HG02763 (cell line): ENCODE results near the gene RNF224.
"Not testable (repeated sequence)": the region's sequence is repeated elsewhere in the genome, so short reads cannot be mapped to it uniquely, and the experiment has no call there.

Experiments used
- ATAC-seq: cut with Tn5 transposase; IDR thresholded peaks from one replicate; pipeline ENCODE4 v1.9.1; 2021; ENCODE audit warnings: mild to moderate bottlenecking, moderate library complexity; ENCODE audit not compliant: unreplicated experiment

The RNF224 gene

DNA sequence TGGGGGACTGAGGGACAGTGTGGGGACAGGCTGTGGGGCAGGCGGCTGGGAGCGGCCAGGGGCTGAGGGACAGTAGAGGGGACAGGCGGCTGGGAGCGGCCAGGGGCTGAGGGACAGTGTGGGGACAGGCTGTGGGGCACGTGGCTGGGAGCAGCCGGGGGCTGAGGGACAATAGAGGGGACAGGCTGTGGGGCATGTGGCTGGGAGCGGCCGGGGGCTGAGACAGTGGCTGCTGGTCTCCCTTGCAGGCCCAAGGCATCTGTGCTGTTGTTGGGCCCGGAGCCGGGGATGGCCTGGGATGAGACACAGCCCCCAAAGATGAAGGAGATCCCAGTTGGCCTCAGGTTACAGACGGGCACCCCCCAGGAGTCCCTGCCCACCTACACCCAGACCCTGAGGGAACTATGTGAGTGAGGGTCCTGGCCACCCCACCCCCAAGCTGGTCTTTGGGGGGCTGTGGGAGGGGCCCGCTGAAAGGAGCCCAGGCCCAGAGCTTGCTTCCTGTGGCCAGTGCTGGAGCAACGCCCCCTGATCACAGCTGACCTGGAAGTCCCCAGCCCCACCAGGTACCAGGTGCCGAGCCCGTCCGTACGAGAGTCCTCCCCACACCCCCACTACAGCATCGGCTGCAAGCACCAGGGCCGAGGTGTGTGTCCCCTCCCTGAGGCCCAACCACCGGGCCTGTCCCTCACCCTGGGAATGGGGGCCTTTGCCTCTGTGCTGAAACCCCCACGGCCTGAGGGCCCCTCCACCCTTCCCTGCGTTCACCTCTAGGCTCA, 24.4 kb downstream of the RNF224 start:
- no peak for ATAC-seq

DNA sequence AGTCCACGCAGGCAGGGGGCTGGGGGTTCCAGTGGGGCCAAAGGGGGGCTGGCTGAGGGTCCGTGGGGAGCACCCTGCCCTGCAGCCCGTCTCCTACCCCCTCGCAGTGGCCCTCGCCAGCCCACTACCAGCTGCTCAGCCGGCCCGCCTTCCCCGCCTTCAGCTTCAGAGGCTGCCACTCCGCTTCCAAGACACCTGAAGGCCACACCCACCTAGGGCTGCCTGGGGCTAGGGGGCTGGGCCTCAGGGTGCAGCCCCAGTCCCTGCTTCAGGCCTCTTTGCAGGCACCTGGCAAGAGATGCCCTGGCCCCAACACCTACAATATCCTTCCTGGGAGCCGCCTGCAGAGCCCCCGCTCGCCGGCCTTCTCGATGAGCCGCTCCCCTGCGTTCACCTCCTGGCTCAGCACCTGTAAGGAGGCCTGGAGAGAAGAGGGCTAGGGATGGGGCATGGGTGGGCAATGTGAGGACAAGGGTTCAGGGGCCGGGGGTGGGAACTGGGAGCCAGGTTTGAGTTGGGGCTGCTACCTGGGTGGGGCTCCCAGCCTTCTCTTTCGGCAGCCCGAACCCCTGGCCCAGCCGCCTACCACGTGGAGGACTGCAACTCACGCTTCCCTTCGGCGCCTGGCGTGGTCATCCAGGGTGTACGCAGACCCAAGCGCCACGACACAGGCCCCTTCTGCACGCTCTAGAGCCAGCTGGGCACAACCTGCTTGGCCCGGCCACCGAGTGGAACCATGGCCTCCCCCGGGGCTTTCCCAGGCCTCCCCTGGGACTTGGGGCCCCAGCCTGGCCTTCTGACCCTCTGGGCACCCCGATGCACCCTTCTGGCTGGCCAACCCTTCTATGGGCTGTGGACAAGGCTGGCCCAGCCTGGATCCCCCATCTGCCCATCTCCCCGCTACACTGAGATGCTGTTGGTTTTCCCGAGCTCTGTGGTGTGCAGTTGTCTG, 25.5 kb downstream of the RNF224 start:
- no peak for ATAC-seq

DNA sequence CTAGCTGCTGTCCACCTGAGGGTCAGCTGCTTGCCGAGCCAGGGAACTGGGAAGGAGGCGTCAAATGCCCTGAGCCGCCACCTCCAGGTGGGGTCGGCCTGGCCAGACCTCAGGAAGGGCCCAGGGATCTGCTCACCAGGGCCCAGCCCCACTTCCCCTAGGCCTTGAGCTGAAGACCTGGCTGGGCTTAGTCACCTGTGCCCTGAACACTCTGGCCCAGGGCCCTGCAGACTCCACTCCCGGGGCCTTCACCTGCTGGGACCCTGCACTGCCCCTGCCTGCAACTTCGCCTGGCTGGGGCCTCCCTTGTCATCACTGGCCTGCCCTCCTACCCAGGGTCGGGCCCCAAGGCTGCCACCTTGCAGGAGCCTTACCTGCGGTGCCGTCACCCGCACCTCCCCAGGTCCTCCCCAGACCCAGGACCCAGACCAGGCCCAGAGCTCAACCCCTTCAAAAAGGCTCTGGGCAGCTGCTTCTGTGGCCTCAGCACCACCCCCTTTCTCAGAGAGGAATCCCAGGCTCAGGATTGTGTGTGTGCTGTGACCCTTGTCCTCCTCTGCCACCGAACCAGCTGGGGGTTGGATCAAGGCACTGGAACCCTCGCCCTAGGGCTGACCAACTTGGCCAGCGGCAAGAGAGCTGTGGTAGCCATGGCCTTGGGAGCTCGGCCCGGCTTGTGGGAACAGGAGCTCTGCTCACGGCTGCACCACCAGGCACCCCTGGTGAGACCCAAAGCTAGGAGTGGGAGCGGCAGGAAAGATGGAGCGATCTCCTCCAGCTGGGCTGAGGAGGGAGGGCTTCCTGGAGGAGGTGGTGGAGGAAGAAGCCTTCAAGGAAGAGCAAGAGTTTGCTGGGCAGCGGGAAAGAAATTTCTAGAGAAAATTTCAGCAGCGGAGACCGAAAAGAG, 26.7 kb downstream of the RNF224 start:
- ATAC-seq = no peak

DNA sequence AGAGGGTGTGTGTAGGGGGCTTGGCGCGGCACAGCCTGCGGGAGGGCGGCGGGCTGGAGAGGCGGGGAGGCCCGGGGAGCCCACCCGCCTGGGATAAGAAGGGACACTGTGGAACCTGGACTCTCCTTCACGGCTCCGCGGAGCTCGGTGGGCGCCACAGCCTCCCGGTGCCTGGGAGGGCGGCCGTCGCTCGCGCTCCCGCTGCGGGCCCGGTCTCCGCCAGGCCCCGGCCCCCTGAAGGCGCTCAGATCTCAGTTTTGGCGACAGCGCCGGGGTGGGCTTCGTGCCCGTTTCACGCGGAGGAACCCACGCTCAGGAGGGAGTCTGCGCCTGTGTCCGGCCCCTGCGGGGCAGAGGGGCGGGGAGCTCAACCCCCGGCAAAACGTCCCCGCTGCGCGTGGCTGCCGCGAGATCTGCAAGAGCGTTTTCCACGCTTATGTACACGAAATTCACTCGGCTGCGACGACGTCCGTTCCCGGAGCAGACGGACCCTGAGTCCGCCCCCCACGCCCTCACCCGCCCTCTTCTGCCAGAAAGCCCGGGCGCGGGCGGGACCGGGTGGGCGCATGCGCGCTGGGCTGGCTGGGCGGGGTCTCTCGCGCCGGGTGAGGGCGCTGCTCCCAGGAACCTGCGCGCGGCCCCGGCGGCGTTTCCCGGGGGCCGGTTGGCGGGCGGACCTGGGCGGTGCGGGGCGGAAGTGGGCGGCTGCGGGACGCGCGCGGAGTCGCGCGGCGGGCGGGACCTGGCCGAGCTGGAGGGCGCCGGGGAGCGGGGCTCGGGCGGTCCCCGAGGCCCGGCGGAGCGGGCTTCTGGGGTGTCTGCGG, 27.5 kb downstream of the RNF224 start, which contains the start of gene NELFB:
Gene NELFB, plus strand, starts transcription at position 704 of the 824 bp plus-strand sequence.
- peak; percentile 76 for ATAC-seq

DNA sequence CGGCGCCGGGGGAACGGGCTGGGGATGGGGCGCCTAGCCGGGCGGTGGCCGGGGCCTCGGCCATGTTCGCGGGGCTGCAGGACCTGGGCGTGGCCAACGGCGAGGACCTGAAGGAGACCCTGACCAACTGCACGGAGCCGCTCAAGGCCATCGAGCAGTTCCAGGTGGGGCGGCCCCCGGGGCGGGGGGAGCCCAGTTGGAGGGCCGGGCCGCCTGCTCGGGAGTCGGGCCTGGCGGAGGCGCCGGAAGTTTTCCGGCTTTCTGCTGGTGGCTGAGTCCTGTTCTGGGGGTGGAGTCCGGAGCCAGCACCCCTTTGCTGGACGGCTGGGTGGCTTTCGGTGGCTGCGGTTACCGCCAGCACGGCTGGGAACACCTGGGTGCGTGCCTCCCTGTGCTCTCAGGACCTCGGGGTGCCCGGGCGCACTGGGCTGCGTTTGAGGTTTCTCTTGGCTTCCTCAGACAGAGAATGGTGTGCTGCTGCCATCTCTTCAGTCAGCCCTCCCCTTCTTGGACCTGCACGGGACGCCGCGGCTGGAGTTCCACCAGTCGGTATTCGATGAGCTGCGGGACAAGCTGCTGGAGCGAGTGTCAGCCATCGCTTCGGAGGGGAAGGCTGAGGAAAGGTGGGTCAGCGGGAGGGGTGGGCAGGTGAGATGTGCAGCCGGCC, 28.3 kb downstream of the RNF224 start:
- ATAC-seq = no peak

DNA sequence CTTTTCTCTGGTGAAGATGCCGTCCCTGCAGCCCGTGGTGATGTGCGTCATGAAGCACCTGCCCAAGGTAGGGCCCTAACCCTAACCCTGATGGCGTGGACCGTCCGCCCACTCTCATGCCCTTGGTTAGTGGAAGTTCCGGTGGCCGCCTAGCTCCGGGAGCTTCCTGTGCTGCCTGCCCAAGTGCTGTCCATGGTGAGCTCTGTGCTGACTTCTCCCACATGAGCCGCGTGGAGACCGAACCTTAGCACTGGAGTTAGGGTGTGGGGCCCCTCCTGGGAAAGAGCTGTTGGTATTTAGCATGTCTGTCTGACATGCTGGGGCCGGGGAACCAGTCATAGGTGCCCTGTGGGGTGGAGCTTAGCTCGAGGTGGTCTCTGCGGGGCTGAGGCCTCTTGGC, 29.1 kb downstream of the RNF224 start:
- no peak for ATAC-seq

DNA sequence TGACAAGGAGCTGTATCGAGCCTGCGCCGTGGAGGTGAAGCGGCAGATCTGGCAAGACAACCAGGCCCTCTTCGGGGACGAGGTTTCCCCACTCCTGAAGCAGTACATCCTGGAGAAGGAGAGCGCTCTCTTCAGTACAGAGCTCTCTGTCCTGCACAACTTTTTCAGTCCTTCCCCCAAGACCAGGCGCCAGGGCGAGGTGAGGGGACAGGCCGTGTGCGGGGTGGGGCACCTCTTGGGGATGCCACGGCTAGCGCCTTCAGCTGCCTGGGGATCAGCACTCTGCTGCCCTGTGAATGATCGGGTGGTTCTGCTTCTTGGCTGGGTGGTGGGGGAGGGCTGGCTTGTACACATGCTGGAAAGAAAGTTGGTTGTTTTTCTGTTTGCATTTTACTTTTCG, 29.6 kb downstream of the RNF224 start:
- no peak for ATAC-seq

DNA sequence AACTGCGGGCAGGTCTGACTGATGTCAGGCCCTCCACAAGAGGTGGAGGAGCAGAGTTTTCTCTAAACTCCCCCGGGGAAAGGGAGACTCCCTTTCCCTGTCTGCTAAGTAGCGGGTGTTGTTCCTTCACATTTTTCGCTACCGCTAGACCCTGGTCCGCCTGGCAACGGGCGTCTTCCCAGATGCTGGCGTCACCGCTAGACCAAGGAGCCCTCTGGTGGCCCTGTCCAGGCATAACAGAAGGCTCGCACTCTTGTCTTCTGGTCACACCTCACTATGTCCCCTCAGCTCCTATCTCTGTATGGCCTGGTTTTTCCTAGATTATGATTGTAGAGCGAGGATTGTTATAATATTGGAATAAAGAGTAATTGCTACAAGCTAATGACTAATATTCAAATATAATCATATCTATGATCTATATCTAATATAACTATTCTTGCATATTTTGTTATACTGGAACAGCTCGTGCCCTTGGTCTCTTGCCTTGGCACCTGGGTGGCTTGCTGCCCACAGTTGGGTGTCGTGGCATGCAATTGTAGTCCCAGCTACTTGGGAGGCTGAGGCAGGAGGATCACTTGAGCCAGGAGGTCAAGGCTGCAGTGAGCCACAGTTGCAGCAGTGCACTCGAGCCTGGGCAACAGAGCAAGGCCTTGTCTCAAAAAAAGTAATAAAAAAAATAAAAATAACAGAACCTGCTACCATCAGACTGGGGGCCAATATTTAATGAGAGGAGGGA, 35.0 kb downstream of the RNF224 start:
- not testable (repeated sequence) for ATAC-seq

DNA sequence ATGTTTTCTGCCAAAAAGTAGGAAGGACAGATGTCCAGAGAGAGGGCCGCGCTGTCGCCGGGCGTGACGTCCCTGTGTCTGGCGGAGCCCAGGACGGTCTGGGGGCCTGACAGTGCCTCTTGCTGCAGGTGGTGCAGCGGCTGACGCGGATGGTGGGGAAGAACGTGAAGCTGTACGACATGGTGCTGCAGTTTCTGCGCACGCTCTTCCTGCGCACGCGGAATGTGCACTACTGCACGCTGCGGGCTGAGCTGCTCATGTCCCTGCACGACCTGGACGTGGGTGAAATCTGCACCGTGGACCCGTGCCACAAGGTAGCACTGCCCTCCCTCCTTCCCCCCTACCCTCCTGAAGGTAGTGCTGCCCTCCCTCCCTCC, 35.6 kb downstream of the RNF224 start:
- no peak for ATAC-seq

DNA sequence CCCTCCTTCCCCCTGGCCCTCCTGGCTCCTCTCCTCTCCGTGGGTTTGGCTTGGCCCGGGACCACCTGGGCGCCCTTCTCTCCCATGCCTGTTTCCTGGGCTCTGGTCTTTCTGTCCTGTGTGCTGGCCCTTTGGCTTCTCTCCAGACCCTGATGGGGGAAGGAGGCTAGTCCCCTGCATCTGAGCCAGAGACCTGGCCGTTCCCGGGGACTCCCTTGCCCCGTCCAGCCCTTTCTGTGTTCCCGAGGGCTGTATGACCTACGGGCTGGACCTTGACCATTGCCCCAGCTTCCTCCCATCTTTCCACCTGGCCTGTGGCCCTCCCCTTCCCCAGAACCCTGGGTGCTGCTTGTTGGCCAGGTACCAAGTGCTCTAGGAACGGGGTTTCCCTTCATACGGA, 36.2 kb downstream of the RNF224 start:
- ATAC-seq = no peak

DNA sequence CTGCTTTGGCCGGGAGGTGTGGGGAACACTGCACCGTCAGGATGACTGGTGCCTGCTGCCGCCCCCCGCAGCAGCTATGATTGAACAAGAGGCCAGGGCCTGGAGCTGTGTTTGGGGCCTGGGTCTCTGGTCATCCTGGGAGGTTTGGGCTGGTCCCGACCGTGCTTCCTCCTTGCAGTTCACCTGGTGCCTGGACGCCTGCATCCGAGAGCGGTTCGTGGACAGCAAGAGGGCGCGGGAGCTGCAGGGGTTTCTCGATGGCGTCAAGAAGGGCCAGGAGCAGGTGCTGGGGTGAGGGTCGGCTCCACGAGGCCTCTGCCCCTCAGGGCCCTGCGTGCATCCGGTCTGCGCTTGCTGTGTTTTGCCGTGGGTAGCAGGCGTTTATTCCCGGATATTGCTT, 36.8 kb downstream of the RNF224 start:
- no peak for ATAC-seq

DNA sequence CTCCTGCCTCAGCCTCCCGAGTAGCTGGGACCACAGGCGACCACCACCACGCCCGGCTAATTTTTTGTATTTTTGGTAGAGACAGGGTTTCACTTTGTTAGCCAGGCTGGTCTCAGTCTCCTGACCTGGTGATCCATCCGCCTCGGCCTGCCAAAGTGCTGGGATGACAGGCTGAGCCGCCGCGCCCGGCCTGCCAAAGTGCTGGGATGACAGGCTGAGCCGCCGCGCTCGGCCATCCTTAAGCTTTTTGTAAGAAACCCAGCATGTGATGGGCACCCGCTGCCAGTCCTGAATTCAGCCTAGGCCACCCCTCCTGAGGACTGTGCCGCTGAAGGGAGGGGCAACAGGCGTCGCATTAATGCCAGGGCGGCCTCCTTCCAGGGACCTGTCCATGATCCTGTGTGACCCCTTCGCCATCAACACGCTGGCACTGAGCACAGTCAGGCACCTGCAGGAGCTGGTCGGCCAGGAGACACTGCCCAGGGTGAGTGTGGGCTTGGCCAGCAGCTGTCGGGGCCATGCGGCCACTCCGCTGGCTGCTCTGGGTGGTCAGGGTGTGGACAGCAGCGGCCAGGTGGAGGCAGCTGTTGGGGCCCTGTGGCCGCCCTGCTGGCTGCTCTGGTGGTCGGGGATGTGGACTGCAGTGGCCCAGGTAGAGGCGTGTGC, 38.3 kb downstream of the RNF224 start:
- ATAC-seq = no peak

DNA sequence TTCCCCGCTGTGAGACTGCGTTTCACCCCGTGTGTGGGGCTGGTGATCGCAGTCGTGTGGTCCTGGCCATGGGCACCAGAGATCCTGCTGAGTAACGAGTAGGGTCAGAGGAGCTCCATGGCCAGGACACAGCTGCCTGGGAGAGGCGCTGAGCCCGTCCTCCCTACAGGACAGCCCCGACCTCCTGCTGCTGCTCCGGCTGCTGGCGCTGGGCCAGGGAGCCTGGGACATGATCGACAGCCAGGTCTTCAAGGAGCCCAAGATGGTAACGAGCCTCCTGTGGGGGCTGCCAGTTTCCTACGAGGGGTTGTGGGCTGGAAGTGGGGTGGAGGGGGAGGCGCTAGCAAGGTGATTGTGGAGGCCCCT, 38.8 kb downstream of the RNF224 start:
- ATAC-seq = no peak

DNA sequence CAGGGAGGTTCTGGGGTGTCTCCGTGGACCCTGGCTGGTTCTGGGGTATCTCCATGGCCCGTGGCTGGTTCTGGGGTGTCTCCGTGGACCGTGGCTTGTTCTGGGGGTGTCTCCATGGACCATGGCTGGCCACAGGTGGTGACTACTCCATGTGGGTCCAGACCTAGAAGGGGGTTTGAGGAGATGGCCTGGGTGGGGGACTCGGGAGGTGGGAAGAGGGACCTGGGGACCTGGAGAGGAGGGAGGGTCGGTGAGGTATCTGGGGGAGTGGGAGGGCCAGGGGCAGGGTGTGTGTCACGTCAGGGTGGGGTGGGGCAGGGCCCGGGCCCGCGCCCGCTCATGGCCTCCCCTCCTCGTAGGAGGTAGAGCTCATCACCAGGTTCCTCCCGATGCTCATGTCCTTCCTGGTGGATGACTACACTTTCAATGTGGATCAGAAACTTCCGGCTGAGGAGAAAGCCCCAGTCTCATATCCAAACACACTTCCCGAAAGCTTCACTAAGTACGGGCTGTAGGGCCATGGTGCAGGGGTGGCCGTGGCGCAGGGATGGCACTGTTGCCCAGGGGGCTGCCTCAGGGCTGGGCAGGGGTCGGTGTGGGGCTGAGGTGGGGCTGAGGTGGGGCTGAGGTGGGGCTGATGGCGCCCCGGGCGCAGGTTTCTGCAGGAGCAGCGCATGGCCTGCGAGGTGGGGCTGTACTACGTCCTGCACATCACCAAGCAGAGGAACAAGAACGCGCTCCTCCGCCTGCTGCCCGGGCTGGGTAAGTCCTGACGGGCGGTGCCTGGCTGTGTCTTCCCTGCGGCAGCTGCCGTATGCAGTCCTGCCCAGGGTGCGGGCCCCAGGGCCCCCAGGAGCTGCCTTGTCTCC, 39.5 kb downstream of the RNF224 start:
- ATAC-seq = no peak

DNA sequence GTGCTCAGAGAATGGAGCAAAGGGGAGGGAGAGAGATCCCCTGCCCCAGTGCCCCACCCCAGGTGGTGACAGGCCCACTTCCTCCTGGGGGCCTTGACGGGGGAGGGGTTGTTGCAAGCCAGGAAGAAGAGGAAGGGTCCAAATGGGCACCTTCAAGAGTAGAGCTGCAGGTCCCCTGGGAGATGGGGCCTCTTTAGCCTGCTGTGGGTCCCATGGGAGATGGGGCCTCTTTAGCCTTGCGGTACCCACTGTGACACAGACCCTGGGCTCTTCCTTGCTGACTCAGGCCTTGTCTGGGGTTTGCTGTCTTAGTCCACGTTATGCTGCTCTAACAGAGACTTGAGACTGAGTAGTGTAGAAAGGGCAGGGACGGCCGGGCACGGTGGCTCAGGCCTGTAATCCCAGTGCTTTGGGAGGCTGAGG, 40.6 kb downstream of the RNF224 start:
- no peak for ATAC-seq

DNA sequence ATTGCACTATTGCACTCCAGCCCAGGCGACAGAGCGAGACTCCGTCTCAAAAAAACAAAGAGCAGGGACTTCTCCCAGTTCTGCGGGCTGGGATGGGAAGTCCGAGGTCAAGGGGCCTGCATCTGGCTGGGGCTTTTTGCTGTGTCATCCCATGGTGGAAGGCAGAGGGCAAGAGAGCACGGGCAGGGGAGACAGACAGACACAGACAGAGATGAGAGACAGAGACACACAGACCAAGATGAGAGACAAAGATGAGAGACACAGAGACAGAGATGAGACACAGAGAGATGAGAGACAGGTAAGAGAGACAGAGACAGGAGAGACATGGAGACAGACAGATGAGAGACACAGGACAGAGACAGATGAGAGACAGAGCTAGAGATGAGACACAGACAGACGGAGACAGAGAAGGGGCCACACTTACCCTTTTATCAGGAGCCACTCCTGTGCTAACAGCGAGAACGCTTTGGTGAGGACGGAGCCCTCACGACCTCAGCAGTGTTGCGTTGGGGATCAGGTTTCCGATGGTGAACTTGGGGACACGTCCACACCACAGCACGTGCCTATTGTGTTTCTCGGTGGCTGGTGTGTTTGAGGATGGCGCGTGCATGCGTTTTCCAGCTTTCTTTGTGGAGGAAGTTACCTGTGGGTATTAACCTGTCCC, 41.4 kb downstream of the RNF224 start:
- ATAC-seq = no peak

DNA sequence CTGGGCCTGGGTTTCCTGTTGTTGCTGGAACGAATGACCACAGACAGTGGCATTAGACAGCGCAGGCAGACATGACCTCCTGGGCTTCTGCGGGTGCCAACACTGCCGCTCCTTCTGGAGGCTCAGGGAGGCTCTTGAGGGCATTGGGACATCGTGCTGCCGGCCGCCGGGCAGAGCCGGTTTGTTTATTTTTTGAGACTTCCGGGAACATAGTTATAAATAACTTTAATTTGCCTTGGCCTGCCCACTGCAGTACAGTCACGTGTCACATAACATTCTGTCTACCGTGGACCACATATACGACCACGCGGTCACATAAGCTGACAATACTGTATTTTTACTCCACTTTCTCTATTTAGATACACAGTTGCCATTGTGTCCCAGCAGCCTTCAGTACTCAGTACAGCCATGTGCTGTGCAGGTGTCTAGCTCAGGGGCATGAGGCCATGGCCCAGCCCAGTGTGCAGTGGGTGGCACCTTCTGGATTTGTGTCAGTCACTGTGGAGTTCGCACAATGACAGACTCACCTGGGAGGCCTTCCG, 42.0 kb downstream of the RNF224 start:
- no peak for ATAC-seq
